CD8-positive, alpha-beta memory T cell (primary cell): ENCODE data around the gene TRAF1. TPM values are rescaled to one million over a fixed set of nuclear protein-coding genes. Genes with fewer than 3 reads are reported as not detected.
A peak's percentile ranks its signal among the peaks of the same experiment; 100 is the strongest.

Experiments used
- CTCF ChIA-PET: fragments of 350-600 bp; sonication (Branson Sonifier 250); formaldehyde crosslinking; loops from one replicate; lab custom pipeline; 2021; ENCODE audit warnings: antibody characterized with exemption; lab: Charles Lee
- POLR2A ChIA-PET: fragments of 350-600 bp; sonication (Branson Sonifier 250); formaldehyde crosslinking; loops from one replicate; lab custom pipeline; 2021; ENCODE audit warnings: antibody characterized with exemption; lab: Charles Lee
- DNase-seq, 5 donors: peaks; one replicate each; pipeline versions ENCODE4 v3.0.0 to v3.0.0-alpha.2; 2020 to 2022; ENCODE audit warnings: mixed read lengths in 1 of 5
- H3K27ac ChIP-seq: one replicate; pipeline ENCODE4 v1.7.0; 2013; ENCODE audit warnings: low read depth, mild to moderate bottlenecking, low read length, moderate library complexity
- H3K27me3 ChIP-seq: 2 replicates; pipeline ENCODE4 v1.7.0; 2013; ENCODE audit warnings: low read length, mild to moderate bottlenecking; ENCODE audit not compliant: insufficient read depth, poor library complexity, severe bottlenecking
- H3K36me3 ChIP-seq: 2 replicates; pipeline ENCODE4 v1.7.0; 2013; ENCODE audit warnings: mild to moderate bottlenecking, low read length, moderate library complexity; ENCODE audit not compliant: insufficient read depth
- H3K4me1 ChIP-seq: 2 replicates; pipeline ENCODE4 v1.7.0; 2013; ENCODE audit warnings: mild to moderate bottlenecking, low read length, moderate library complexity; ENCODE audit not compliant: insufficient read depth
- H3K4me3 ChIP-seq: 2 replicates; pipeline ENCODE4 v1.7.0; 2013; ENCODE audit warnings: mild to moderate bottlenecking, low read length
- H3K9me3 ChIP-seq: 2 replicates; pipeline ENCODE4 v1.7.0; 2013; ENCODE audit warnings: mild to moderate bottlenecking, low read length
- H3K27ac Mint-ChIP-seq, 8 donors: one replicate each; pipeline ENCODE4 v1.8.0; 2020 to 2021; ENCODE audit warnings: mixed read lengths in 8 of 8, mild to moderate bottlenecking in 6 of 8, inconsistent platforms in 3 of 8, moderate library complexity in 3 of 8
- H3K27me3 Mint-ChIP-seq, 2 donors: one replicate each; pipeline ENCODE4 v1.8.0; 2020 to 2021; ENCODE audit warnings: mixed read lengths in 2 of 2, mild to moderate bottlenecking in 1 of 2, moderate library complexity in 1 of 2
- H3K36me3 Mint-ChIP-seq, 3 donors: one replicate each; pipeline ENCODE4 v1.8.0; 2020 to 2021; ENCODE audit warnings: mixed read lengths in 3 of 3, inconsistent platforms in 1 of 3, mild to moderate bottlenecking in 1 of 3
- H3K4me1 Mint-ChIP-seq, 3 donors: one replicate each; pipeline ENCODE4 v1.8.0; 2020 to 2021; ENCODE audit warnings: mixed read lengths in 3 of 3, inconsistent platforms in 1 of 3, mild to moderate bottlenecking in 1 of 3
- H3K4me3 Mint-ChIP-seq, 7 donors: one replicate each; pipeline ENCODE4 v1.8.0; 2020 to 2021; ENCODE audit warnings: mixed read lengths in 7 of 7, mild to moderate bottlenecking in 6 of 7, moderate library complexity in 4 of 7, inconsistent platforms in 2 of 7
- H3K9me3 Mint-ChIP-seq, 5 donors: one replicate each; pipeline ENCODE4 v1.8.0; 2020 to 2022; ENCODE audit warnings: mixed read lengths in 5 of 5, mild to moderate bottlenecking in 3 of 5, moderate library complexity in 2 of 5, inconsistent platforms in 1 of 5
- polyA plus RNA-seq: library from polyadenylated mRNA; unstranded; fragments of 300-500 nt; fragmentation: Illumina TruSeq; gene quantifications from one replicate; pipeline ENCODE4 v1.2.3, GENCODE V29; 2021
- total RNA-seq, 2 experiments: library from RNA; stranded (reverse); gene quantifications; one replicate each; pipeline ENCODE4 v1.2.3, GENCODE V29; 2021

The TRAF1 gene
- total and polyA plus RNA-seq, 3 experiments from 2014 or later = 12.1 to 322 (median 316) TPM

- Mint-ChIP-seq H3K27me3 (no peaks in the 10 kb centered on the region), H3K4me1 (peaks cover 0 to 16% (median 8%) of the 10 kb centered on the region in 3 donors), H3K4me3 (no peak overlapping the region), H3K9me3 (no peaks in the 10 kb centered on the region), H3K27ac (peak overlapping the region in 2 of 8 donors; percentile 60 to 75), H3K36me3 (peaks cover 0 to 87% (median 8%) of the 10 kb centered on the region in 3 donors)
- H3K36me3 ChIP-seq = peaks cover 38% of the 10 kb centered on the region
- no peaks in the 10 kb centered on the region for H3K9me3 ChIP-seq
- POLR2A ChIA-PET = no interaction called here
- no peak overlapping the region for H3K4me3 ChIP-seq
- CTCF ChIA-PET = interaction anchor here (1.2 kb wide), 1 partner anchor 79 kb away, joined by 3 read pairs; no protein-coding TSS in a partner anchor
- no peak for DNase-seq
- H3K27ac ChIP-seq = no peak overlapping the region
- H3K4me1 ChIP-seq = no peaks in the 10 kb centered on the region
- no peaks in the 10 kb centered on the region for H3K27me3 ChIP-seq
Measured at GRCh38 chr9:120857481-120857880, 69.1 kb downstream of the TRAF1 start.

DNA sequence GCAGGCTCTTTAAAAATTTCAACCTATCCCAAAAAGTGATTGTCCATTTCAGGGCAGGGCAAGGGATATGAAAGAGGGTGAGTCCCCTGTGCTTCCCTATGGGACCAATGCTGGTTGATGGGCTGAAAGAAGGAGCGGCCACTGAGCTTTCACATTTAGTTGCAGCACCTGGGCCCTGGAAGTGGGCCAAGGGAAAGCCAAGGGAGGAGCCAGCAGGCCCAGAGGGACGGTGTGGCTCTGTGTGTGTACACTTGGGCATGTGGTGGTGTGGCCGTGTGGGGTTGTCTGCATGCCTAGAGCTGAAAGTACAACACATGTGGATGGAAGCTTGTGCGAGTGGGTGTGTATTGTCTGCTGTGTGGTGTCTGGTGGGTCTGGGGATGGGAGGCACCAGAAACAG lies 69.9 kb downstream of the TRAF1 start:
- peaks cover 31% of the 10 kb centered on the region for H3K36me3 ChIP-seq
- no peaks in the 10 kb centered on the region for H3K9me3 ChIP-seq
- Mint-ChIP-seq H3K9me3 (no peaks in the 10 kb centered on the region), H3K27me3 (no peaks in the 10 kb centered on the region), H3K4me1 (peaks cover 0 to 17% (median 8%) of the 10 kb centered on the region in 3 donors), H3K27ac (peak overlapping the region in 4 of 8 donors; percentile 1 to 32 (median 16)), H3K4me3 (no peak overlapping the region), H3K36me3 (peaks cover 0 to 80% (median 8%) of the 10 kb centered on the region in 3 donors)
- ChIA-PET CTCF (interaction anchor here (1.2 kb wide), 1 partner anchor 80 kb away, joined by 3 read pairs; no protein-coding TSS in a partner anchor), POLR2A (no interaction called here)
- H3K4me1 ChIP-seq = no peaks in the 10 kb centered on the region
- no peak overlapping the region for H3K27ac ChIP-seq
- no peak overlapping the region for H3K4me3 ChIP-seq
- H3K27me3 ChIP-seq = no peaks in the 10 kb centered on the region
- no peak for DNase-seq

DNA sequence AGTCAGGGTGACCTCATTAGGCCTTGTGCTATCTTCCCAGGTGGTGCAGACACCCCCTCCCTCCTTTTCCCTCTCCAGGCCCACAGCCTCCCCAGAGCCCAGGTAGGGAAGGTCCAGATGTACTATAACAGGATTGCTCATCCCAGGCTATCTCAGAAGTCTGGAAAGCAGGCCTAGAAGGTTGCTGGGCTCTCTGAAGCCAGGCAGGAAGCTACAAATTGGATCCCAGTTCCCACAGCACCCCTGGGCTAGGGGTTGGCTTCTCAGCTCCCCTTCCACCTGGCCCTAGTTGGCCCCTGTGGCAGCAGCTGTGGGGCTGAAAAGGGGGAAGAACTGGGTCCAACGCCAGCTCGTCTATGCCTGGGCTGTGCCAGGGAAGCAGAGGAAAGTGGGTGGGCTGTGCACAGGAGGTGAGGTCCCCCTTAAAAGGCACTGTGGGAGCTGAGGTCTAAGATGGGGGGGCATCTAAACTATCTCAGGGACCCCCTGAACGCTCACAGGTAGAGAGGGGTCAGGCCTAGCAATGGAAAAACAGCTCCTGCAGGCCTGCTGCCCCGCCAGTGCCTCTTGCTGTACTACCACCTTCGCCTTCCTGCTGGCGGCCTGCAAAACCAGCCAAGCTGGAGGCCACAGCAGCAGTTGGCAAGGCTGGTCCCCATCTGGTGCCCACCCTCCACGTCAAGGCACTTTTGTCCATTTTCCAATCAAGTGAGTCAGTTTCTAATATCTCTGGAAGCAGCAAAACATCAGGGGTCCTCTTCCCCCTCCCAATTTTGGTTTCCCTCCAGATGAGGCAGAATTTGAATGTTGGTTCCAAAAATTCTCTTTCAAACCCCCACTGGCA lies 70.5 kb downstream of the TRAF1 start:
- H3K36me3 Mint-ChIP-seq = peaks cover 0 to 73% (median 8%) of the 10 kb centered on the region in 3 donors
- peak overlapping the region in 4 of 8 donors; percentile 1 to 79 (median 47) for H3K27ac Mint-ChIP-seq
- POLR2A ChIA-PET = interaction anchor here (1.2 kb wide), 1 partner anchor 35 kb away, joined by 4 read pairs; no protein-coding TSS in a partner anchor
- CTCF ChIA-PET = interaction anchor here (0.7 kb wide), 1 partner anchor 81 kb away, joined by 3 read pairs; no protein-coding TSS in a partner anchor
- no peaks in the 10 kb centered on the region for H3K9me3 Mint-ChIP-seq
- H3K4me1 ChIP-seq = no peaks in the 10 kb centered on the region
- H3K36me3 ChIP-seq = peaks cover 29% of the 10 kb centered on the region
- no peak overlapping the region for H3K4me3 ChIP-seq
- H3K27me3 Mint-ChIP-seq = no peaks in the 10 kb centered on the region
- no peak overlapping the region for H3K27ac ChIP-seq
- no peak overlapping the region for H3K4me3 Mint-ChIP-seq
- H3K4me1 Mint-ChIP-seq = peaks cover 0 to 17% (median 13%) of the 10 kb centered on the region in 3 donors
- H3K27me3 ChIP-seq = no peaks in the 10 kb centered on the region
- no peaks in the 10 kb centered on the region for H3K9me3 ChIP-seq
- no peak for DNase-seq

DNA sequence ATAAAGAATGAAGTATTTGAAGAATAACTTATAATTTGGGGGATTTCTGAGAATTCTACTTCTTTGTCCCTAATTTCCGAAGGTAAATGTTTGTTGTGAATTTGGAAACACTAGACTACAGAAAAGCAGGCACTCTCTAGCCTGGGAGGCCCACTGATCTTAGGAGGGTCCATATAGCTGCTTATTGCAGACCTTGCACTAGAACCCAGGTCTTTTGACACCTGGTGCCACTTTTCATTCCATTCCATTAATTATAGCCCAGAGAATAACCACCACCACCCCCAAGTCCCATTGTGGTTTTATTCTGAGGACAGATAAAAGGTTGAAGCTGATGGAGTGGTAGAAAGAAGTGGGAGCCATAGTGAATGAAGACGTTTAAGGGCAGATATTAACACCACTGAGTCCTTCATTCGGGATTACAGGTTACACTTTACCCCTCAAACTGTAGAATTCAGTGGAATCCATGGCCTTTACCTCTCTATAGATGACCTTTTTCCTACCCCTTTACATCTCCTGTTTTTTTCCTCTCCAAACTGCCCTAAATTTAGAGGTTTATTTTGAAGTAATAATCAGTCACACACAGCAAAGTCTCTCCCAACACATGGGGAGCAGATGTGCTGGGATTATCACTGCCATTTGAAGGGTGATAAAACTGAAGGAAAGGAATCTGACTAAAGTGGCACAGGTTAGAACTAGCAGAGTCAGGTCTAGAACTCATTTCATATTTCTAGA lies 71.8 kb downstream of the TRAF1 start:
- Histone ChIP-seq H3K36me3 (peaks cover 16% of the 10 kb centered on the region), H3K4me3 (no peak overlapping the region), H3K9me3 (no peaks in the 10 kb centered on the region), H3K27ac (no peak overlapping the region), H3K27me3 (no peaks in the 10 kb centered on the region), H3K4me1 (no peaks in the 10 kb centered on the region)
- Mint-ChIP-seq H3K9me3 (no peaks in the 10 kb centered on the region), H3K4me3 (no peak overlapping the region), H3K27me3 (no peaks in the 10 kb centered on the region), H3K36me3 (peaks cover 0 to 60% (median 3%) of the 10 kb centered on the region in 3 donors), H3K4me1 (peaks cover 0 to 24% (median 23%) of the 10 kb centered on the region in 3 donors), H3K27ac (peak overlapping the region in 6 of 8 donors; percentile 1 to 81 (median 62))
- CTCF ChIA-PET = no interaction called here
- DNase-seq = no peak
- POLR2A ChIA-PET = interaction anchor here (1.2 kb wide), 1 partner anchor 37 kb away, joined by 4 read pairs; no protein-coding TSS in a partner anchor

- Mint-ChIP-seq H3K4me3 (no peak overlapping the region), H3K36me3 (peaks cover 0 to 45% (median 3%) of the 10 kb centered on the region in 3 donors), H3K9me3 (no peaks in the 10 kb centered on the region), H3K4me1 (peaks cover 2 to 29% (median 28%) of the 10 kb centered on the region in 3 donors), H3K27me3 (no peaks in the 10 kb centered on the region), H3K27ac (peak overlapping the region in 2 of 8 donors; percentile 17 to 40)
- ChIA-PET CTCF (interaction anchor here (0.7 to 1.0 kb wide), 3 partner anchors 15 to 87 kb away, joined by 3 read pairs; partner anchors contain the start of gene TRAF1), POLR2A (interaction anchor here (0.6 kb wide), 1 partner anchor 37 kb away, joined by 4 read pairs; no protein-coding TSS in a partner anchor)
- DNase-seq = no peak
- no peaks in the 10 kb centered on the region for H3K27me3 ChIP-seq
- H3K4me3 ChIP-seq = no peak overlapping the region
- H3K4me1 ChIP-seq = no peaks in the 10 kb centered on the region
- H3K9me3 ChIP-seq = no peaks in the 10 kb centered on the region
- H3K36me3 ChIP-seq = peaks cover 5% of the 10 kb centered on the region
- no peak overlapping the region for H3K27ac ChIP-seq
Measured at GRCh38 chr9:120853198-120853597, 73.4 kb downstream of the TRAF1 start.

Other genes with a start within 250 kb of the TRAF1 start
- 1 to 10 TPM; 6.9 to 7.0 TPM for gene MEGF9, start 212.3 kb downstream of the TRAF1 start, total RNA-seq
- 3.9 TPM for gene MEGF9, start 212.3 kb downstream of the TRAF1 start, polyA plus RNA-seq
- 10 to 100 TPM; 73.2 to 73.4 TPM for gene FBXW2, start 133.4 kb downstream of the TRAF1 start, total RNA-seq
- gene FBXW2, start 133.4 kb downstream of the TRAF1 start, polyA plus RNA-seq = 39.3 TPM
- 10 to 100 TPM; 60.9 to 63.7 TPM for gene PSMD5, start 83.9 kb downstream of the TRAF1 start, total RNA-seq
- gene PSMD5, start 83.9 kb downstream of the TRAF1 start, polyA plus RNA-seq = 21.1 TPM
- 100 to 1,000 TPM; 206 to 214 TPM for gene PHF19, start 49.6 kb downstream of the TRAF1 start, total RNA-seq
- gene PHF19, start 49.6 kb downstream of the TRAF1 start, polyA plus RNA-seq = 8.3 TPM
- 1 to 10 TPM; 1.1 to 1.3 TPM for gene C5, start 123.5 kb upstream of the TRAF1 start, total RNA-seq
- gene C5, start 123.5 kb upstream of the TRAF1 start, polyA plus RNA-seq = not detected
- 10 to 100 TPM; 59.4 to 62.8 TPM for gene CNTRL, start 148.2 kb upstream of the TRAF1 start, total RNA-seq
- 24.6 TPM for gene CNTRL, start 148.2 kb upstream of the TRAF1 start, polyA plus RNA-seq